AG10803 (cell line): ENCODE data around the gene EDRF1.

ENCODE experiments used
- DNase-seq: peaks from one replicate; pipeline ENCODE4 v3.0.0; 2010; ENCODE audit warnings: low read depth
- H3K4me3 ChIP-seq: 2 replicates; pipeline ENCODE4 v1.5.1; 2011; ENCODE audit warnings: mild to moderate bottlenecking, low read length, control low read depth
- TF ChIP-seq, protein P1 (sequence below): conservative IDR thresholded peaks from 2 replicates; pipeline ENCODE4 v1.5.1; 2011; ENCODE audit warnings: mild to moderate bottlenecking, low read length, control low read depth, inconsistent platforms

The EDRF1 gene

DNA sequence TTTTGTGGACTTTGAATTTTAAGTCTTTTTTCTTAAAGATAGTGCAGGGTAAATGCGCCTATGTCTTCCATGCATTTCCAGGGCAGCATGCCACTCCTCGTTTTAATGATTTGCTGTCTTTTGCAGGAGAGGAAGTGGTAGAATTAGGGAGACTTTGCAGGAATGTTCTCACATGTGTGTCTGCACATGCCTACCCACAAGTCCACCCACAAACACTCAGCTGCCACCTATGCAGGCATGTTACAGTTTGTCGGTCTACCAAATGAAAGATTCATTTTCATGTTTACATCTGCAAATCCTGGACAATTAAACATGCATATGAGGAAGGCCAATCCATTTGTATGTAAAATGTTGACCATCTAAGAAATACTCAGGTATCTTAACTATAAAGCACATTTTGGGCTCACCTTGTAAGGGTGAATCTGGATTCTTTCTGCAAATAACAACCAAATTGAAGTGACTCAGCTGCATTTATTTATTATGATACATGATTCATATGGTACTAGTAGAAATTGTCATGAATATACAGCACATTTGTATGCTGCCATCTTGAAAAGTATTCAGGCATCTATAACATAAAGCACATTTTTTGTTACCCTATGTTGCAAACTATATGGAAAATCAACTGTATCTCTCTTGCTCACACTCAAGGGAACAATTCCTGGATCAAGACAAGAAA is 31.9 kb upstream of the EDRF1 start:
- no peak for DNase-seq
- no peak overlapping the region for H3K4me3 ChIP-seq
- TF ChIP-seq, protein P1, sequence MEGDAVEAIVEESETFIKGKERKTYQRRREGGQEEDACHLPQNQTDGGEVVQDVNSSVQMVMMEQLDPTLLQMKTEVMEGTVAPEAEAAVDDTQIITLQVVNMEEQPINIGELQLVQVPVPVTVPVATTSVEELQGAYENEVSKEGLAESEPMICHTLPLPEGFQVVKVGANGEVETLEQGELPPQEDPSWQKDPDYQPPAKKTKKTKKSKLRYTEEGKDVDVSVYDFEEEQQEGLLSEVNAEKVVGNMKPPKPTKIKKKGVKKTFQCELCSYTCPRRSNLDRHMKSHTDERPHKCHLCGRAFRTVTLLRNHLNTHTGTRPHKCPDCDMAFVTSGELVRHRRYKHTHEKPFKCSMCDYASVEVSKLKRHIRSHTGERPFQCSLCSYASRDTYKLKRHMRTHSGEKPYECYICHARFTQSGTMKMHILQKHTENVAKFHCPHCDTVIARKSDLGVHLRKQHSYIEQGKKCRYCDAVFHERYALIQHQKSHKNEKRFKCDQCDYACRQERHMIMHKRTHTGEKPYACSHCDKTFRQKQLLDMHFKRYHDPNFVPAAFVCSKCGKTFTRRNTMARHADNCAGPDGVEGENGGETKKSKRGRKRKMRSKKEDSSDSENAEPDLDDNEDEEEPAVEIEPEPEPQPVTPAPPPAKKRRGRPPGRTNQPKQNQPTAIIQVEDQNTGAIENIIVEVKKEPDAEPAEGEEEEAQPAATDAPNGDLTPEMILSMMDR = no peak

DNA sequence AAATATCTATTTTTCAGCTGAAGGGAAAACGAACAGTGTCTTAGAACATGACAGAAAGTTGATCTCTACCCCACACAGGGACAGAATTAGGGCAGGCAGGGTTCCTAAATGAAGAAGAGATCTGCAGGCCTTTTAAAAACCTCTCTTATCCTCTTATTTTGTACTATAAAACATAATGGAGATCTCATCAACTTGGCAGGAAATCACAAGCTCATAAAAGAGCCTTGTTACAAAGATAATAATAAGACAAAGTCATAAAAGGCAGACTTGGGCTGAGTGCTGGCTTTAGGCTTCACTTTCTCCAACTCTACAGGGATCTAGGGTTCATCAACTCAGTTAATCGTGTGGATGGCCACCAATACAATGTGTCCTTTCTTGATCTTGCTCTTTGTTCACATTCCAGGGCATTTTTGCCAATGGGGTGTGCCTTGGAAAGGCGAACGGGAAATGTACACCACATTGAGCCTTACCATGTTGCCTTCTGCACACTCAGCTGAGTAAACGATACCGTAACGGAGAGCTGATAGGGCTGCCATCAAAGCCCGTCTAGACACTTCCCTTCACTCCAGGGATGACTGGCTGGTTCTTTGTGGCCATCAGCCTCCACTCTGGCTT is 29.4 kb upstream of the EDRF1 start:
- DNase-seq = no peak
- no peak overlapping the region for H3K4me3 ChIP-seq
- TF ChIP-seq, protein P1 = no peak

DNA sequence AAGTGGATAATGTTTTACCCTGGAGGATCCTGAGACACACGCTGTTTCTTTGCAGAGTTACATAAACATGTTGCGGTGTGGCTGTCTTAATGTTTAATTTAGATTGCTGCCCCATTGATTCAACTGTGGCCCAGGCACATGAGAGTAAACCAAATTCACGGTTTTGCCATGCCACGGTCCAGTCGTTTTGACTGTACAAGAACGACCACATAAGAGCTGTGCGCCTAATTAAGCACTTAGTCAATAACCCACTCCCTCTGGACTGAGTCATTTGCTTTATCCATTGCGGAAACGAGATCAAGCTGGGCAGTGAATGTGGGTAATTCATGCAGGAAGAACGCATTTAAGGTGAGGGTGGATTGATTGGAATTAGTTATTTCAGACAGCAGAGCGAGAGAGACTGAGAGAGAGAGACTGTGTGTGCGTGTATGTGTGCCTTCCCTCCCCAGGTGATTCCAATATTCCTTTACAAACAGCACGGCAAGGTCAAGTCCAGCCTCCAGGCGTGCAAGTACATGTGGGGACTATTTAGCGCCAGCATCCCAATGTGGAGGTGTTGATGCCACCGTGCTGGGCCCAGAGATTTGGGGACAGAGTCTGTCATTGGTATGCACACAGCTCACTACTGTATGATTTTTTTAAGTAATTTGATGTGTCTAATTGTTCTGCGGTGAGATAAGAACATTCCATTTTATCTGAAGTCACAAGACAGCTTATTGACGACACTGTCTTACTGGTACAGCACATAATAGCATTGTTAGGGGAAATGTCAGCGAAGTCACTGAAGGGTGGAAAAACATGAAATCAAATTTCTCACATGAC is 28.1 kb upstream of the EDRF1 start:
- peak; percentile 13 for DNase-seq
- H3K4me3 ChIP-seq = no peak overlapping the region
- TF ChIP-seq, protein P1 = no peak

DNA sequence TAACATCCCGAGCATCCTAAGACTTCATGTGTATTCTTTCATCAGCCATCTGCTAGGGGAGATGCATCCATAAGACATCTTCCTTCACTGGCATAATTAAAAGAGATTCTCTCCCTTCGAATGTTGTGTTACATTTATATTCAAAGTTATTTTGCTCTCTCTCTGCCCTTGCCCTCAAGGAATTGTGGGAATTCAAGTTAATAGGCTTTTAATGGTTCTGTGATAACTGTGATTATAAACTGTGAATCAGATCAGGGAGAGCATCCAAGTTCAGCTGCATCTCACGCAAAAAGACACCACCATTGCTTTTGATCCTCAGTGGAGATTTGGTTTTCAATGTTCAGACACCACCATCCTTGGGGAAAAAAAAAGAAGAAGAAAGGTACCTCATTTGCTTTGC is 27.3 kb upstream of the EDRF1 start:
- H3K4me3 ChIP-seq = no peak overlapping the region
- peak; percentile 40 for DNase-seq
- TF ChIP-seq, protein P1 = no peak

DNA sequence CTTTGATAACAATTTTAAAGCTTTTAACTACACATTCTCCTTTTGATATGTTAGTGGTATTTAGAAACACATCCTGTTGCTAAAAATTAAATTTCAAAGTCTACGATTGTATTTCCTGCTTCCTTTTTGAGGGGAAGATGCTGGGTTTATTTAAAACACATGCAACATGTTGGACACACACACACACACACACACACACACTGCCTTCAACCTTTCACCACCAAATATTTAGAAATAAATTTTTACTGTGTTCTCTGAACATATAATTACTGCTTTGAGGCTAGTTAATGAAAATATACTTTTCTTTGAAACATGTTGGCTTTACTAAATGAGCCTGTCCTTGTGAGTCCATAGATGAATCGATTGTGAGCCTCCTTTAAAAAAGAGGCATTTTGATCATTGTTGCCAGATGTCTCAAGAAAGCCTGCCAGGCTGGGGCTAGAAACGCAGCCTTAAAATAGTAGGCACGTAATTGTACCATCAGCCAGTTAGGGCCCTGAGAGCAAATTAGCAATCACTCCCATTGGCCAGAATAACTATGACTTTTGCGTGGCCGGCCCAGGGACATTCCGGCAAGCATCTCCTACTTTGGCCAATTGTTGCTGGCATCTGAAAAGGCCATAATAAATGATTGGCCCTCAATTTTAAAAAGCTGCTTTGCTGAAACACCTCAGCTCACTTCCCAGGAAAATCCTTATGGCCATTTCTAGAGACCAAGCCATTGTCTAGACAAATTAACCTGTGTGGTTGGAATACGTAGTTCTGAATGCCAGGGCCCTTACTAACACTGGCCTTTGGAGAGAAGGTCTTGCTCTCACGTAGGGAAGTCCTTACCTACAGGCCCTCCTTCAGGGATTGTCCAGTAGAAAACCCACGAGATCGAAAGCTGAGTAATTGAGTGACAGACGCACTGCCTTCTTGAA is 26.6 kb upstream of the EDRF1 start:
- peak; percentile 86 for DNase-seq
- H3K4me3 ChIP-seq = no peak overlapping the region
- TF ChIP-seq, protein P1 = no peak

DNA sequence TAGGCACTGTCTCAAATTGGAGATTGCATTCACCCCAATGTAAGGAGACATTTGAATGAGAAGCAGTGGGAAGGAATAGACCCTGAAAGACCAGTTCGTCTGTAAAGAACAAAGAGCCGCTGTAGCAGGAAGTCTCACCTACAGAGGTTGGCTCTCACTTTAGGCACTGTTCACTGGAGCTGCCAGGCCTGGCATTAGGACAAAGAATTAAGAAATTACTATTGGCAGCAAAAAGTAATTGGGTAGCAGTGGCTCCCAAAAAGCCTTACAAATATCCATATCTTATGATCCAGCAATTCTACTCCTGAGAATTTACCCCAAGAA is 26.0 kb upstream of the EDRF1 start:
- H3K4me3 ChIP-seq = no peak overlapping the region
- TF ChIP-seq, protein P1 = no peak
- DNase-seq = no peak
